Loucy (cell line): ENCODE results near the gene DNAI1.

Experiments used
- CTCF ChIP-seq: fragments of 200-600 bp; sonication (generic); conservative IDR thresholded peaks from 2 replicates; pipeline ENCODE4 v1.5.1; 2014; ENCODE audit warnings: mild to moderate bottlenecking, antibody characterized with exemption, low read length
- EZH2phosphoT487 ChIP-seq: fragments of 200-600 bp; IDR thresholded peaks from 2 replicates; pipeline ENCODE4 v1.6.1; 2018; ENCODE audit warnings: antibody characterized with exemption, mild to moderate bottlenecking, moderate library complexity, borderline replicate concordance

DNA sequence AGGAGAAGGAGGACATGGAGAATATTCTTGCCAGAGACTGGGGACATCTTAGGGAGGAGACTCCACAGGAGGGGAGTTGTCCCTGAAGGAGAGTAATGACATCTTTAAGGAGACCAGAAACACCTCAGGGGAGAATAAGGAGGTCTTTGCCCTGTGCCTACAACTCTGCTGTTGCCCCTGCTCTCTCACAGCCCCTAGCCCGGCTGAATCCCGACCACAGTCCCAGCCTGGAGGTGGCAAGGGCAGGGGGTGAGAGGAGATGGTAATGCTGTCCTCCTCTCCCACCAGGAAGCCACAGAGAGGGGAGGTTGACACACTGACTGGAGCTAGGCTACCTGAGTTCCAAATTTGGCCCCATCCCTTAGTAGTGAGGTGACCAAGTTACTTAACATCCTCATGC is 94.4 kb downstream of the DNAI1 start:
- TF ChIP-seq CTCF = no peak
- no peak for TF ChIP-seq EZH2phosphoT487
